ENCODE data around the gene CDH16. TPM values are rescaled to one million over a fixed set of nuclear protein-coding genes. Genes with fewer than 3 reads are reported as not detected.
A peak's percentile ranks its signal among the peaks of the same experiment; 100 is the strongest.

CDH16 gene
- total and polyA plus RNA-seq, 8 donors, result 0.32 to 68.1 (median 47.5) TPM; not detected in 1

DNA sequence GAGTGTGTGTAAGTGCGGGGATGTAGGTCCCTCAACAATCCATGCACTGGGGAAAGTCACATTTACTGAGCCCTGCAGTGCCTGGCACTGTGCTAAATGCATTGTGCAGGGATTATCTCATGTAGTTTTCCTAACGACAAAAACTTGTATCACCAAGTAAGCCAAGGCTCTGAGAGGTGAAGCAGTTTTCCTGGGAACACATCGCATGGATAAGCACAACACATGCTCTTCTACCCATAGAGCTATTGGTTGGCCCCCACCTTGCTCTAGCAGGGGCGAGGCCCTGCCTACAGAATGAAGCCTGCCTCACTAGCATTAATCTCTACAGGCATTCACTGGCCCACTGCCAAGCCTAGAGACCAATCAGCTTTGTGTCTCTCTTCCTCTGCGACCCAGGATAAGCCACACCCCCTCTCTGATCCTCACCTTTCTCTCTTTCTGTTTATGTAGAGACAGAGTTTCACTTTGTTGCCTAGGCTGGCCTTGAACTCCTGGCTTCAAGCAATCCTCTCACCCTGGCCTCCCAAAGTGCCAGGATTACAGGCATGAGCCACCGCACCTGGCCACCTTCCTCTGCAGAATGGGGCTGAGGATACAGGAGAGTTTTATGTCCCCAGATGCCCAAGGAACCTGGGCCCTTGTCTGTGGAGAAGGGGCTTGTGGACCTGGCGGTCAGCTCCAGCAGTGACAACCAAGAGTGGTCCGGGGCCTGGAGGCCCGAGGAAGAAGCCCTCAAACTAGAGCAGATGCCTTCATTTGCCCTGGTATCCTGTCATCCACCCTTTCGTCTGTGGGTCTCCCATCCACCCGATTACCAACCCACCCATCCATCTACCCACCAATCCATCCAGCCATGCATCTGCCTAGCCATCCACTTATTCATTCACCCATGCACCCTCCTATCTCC, 12.8 kb downstream of the CDH16 start:
- no peak for TF ChIP-seq CTCF (IDR thresholded peaks at IDR 0.05)
- Histone ChIP-seq H3K4me3 (no peak overlapping the region), H3K4me1 (peaks cover 0 to 9% of the 10 kb centered on the region in 2 donors), H3K27me3 (no peaks in the 10 kb centered on the region), H3K36me3 (no peaks in the 10 kb centered on the region), H3K27ac (no peak overlapping the region), H3K9me3 (no peaks in the 10 kb centered on the region)
- DNase-seq (no peak), ATAC-seq (peak; percentile 18)
- intact Hi-C loops (cut with DNase I), result no loop called here

GRCh38 chr16:66904846-66905632, 13.6 kb downstream of the CDH16 start:
- Histone ChIP-seq H3K36me3 (no peaks in the 10 kb centered on the region), H3K4me3 (no peak overlapping the region), H3K4me1 (peaks cover 6 to 16% of the 10 kb centered on the region in 2 donors), H3K27ac (peak overlapping the region in 1 of 2 donors; percentile 62), H3K27me3 (no peaks in the 10 kb centered on the region), H3K9me3 (no peaks in the 10 kb centered on the region)
- peak; percentile 44 for ATAC-seq
- no peak for TF ChIP-seq CTCF (IDR thresholded peaks at IDR 0.05)
- intact Hi-C loops (cut with DNase I), result no loop called here
- DNase-seq, result peak in 1 of 4 donors; percentile 81

- ATAC-seq, result no peak
- no peaks in the 10 kb centered on the region for H3K36me3 ChIP-seq
- no peaks in the 10 kb centered on the region for H3K9me3 ChIP-seq
- no peak overlapping the region for H3K4me3 ChIP-seq
- no peak for TF ChIP-seq CTCF (IDR thresholded peaks at IDR 0.05)
- DNase-seq, result no peak
- H3K27ac ChIP-seq, result peak overlapping the region in 1 of 2 donors; percentile 62
- intact Hi-C loops (cut with DNase I), result no loop called here
- H3K4me1 ChIP-seq, result peaks cover 12 to 22% of the 10 kb centered on the region in 2 donors
- no peaks in the 10 kb centered on the region for H3K27me3 ChIP-seq
Measured at GRCh38 chr16:66904428-66904845, 14.2 kb downstream of the CDH16 start.

DNA sequence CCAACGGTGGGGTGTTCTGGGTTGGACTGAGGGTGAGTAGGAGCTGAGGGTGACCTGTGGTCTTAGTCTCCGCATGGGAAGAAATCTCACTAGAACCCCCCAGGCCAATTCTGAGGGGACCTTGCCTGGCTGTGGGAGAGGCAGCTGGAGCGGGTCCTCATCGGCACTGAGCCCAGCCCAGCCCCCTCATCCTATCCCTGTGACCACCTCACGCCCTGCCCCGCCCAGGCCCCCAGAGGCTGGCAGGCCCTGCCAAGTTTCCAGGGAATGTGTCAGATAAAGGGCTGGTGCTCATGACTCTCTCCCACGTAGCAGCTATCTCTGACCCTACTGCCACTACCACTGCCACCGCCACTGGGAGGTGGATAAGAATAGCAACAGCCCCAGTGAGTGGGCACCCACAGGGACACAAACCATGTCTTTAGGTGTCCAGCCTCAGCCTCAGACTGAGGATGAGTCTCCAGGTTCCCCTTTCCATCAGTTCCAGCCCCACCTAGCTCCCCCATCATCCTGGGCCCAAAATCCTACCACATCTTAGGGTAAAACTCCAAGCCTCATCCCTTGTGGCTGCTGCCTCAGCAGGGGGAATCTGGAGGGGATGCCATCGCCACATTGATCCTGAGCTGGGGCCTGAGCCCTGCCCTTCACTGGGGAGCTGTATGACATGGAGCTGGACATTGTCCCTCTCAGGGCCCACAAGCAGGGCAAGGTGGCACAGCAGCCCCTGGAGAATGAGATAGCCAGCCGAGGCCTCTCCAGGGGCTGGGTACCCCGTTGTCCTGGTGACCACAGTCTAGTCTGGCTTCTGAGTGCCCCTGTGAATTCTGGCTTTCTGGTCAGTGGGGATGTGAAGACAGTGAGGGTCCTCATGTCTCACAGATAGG, 14.9 kb downstream of the CDH16 start:
- intact Hi-C loops (cut with DNase I), result no loop called here
- H3K27me3 ChIP-seq, result no peaks in the 10 kb centered on the region
- H3K9me3 ChIP-seq, result no peaks in the 10 kb centered on the region
- TF ChIP-seq CTCF (IDR thresholded peaks at IDR 0.05), result no peak
- peak overlapping the region in 1 of 2 donors; percentile 17 for H3K27ac ChIP-seq
- H3K4me3 ChIP-seq, result no peak overlapping the region
- peaks cover 14 to 26% of the 10 kb centered on the region in 2 donors for H3K4me1 ChIP-seq
- no peaks in the 10 kb centered on the region for H3K36me3 ChIP-seq
- DNase-seq, result no peak
- no peak for ATAC-seq

All from left lung (tissue), 10 donors.